ENCODE data around the gene NCOA7.
"Not testable (repeated sequence)": the region's sequence is repeated elsewhere in the genome, so short reads cannot be mapped to it uniquely, and the experiment has no call there.

The NCOA7 gene

DNA sequence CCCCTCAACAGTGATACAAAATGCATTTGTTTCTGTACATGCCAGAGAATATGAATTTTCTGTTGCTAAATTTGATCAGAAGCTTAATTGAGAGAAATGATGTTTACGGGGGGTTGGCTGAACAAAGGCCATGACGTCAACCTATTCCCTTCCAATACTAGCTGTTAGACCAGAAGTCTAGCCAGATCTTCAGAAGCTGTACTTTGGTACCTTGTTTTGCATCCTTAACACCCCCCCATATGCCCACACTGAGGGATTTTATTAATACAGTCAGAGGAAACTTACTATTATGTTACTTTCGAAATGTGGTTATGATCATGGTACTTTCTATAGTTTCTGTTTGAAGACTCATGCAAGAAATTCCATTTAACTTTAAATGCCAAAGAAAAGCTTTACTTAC, 3.1 kb downstream of the NCOA7 start:
- no peak for DNase-seq

DNA sequence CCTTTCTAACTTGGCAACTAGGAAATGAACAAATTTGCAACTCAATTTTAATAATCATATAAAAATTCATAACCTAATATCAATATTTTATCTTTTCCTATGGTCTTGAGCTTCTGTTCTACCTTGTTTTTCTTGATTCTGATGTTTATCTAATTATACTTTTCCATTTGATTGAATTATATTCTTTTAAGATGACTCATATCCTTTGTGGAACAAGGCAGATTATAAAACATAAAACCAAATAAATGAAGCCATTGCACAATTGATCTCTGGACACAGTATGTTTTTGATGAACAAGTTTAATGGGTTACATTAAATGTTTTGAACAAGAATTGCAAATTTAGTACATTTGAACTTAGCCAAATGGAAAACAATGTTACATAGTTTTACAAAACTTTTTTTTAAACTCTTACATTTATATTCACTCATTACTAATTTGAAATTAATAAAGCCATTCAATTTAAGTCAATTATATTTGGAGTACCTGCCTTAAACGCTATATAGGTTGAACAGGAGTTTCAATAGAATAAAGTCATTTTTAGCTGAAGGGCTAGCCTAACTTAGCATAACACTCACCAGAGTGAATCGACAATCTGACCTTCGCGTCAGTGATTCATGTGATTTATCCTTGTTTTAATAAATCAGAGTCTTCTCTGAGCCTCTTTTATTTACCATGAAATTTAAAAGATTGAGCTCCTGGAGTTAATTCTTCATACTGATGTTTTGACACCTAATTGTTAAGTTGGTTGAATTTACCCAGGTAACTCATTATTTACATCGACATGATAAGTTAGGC, 3.8 kb downstream of the NCOA7 start:
- no peak for DNase-seq

DNA sequence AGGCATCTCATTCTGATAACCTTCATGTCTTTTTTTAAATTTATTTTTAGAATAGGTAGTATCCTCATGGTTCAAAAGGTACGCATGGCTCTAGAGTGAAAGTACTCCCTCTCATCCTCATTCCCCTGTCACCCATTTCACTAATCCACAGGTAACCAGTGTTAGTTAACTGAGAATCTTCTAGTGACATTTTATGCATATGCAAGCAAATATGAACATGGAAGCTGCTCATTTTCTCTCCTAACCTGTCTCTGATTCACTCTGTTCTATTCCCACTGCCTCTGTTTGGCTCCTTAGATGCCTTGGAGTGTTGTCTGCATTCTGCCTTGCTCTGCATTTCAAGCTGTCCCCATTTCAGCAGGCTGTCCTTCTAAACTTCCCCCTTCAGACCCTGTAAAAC, 4.5 kb downstream of the NCOA7 start:
- DNase-seq = no peak

DNA sequence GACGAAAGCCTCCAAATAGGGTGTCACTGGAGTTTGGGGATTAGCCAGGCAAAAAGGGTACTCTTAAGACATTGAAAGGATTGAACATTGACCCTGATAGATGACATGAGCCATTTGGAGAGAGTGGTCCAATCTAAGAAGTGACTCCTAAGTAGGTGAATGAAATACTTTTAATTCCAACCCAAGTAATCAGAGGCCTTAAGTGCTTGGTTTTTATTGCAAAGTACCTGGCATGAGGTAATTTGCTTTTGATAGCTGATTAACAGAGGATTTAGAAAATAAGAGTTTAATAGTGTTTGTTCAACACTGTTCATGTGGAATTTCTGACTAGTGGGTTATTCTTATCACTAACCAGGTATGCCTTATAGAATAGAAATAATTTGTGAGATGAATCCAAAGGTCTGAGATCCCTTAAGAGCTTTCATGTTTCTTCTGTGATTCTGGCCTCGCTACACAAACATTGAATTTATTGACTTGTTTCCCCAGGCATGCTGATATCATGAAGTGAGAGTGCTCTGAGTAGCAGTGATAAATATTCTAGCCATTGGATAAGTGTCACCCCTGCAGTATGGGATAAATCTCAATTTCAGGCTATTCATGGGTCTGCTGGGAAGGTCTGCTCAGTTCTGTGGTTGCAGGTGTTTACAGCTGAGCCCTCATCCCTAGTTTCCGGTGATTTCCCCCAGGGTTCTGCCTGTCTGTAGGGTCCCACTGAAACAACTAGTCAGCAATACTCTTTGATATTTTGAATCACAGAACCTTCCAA, 6.5 kb downstream of the NCOA7 start:
- no peak for DNase-seq

DNA sequence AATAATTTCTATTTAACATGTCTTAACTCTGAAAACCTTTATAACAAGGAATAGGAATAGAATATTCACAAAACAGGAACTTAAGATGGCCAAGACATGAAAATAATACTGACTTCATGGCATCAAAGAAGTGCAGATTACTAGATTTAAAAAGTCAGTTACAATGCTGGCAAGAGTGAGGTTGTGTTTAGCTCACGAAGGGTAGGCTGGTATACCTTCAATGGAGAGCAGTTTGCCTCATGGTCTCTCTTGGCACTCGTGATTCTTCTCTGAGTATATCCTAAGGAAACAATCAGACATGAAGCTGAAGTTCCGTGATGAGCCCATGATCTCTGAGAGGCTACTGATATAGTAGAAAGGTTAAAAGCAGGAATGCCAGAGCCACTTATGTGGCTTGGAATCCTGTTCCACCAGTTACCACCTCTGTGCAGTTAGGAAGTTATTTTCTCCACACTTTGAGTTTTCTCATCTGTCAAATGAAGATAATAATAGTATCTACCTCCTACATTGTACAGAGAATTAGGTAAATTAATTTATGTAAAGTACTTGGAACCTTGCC, 7.2 kb downstream of the NCOA7 start:
- DNase-seq = no peak

DNA sequence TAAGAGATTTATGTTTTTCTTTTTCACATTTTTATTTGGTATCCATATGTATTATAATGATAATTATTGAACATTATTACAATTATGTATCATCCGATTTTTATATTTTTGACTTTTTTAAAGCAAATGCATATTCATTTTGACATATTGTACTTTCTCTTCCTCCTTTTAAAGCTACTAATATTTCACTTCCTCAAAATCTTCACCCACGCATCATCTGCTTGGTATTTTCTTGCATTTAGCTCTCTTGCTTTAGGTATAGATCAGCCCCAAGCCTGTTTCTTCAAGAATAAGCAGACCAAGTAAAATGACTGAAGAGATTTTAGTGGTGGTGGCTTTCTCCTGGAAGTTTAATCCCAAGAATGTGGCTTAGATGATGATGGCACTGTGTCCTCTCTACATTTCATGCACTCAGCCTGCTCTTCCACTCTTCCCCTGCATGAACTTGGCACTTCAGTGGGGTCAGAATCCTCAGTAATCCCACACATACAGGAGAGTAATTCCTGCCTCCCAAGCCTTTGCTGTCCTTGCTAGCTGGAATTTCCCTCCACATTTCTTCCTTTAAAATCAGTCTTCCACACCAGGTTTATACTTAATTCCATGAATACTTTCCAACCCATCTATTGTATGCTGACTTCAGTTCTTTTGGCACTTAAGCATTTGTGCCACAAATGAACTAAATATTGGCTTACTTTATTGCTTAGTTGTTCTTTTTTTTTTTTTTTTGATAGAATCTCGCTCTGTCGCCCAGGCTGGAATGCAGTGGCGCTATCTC, 8.2 kb downstream of the NCOA7 start:
- no peak for DNase-seq

DNA sequence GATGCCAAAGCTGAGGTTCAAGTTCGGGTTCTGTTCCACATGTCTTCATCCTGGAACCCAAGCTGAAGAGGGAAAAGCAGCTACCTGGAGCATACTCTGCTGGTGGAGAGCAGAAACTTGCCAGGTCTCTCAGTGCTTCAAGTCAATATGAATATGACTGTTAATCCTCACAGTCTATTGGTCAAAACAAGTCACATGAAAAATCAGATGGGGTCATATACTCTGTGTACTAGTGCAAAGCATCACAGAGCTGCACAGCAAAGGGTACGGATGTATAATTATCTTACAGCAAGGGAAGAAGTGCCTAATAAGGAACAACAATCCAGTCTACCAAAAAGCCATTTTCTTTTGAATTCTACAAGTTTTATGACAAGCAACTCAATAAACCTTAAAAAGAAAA, 11.6 kb downstream of the NCOA7 start:
- no peak for DNase-seq

DNA sequence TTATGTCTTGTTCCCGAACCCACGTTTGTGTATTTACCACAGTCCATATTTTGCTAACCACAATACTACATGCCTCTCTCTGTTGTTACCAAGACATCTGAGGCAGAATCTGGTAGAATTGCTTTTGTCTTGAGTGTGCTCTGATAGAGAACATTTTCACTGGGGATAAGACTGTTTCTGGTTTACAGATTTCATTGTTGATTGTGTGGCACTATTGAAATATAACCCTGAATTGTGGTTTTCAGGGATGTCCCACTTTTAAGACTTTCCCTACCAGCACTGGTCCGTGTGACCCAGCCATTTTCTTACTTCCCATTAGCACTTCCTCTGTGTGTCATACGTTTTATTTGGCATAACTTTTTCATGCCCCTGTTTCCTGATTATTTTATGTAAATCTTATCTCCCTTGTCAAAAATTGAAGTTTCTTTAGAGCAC, 12.2 kb downstream of the NCOA7 start:
- DNase-seq = no peak

DNA sequence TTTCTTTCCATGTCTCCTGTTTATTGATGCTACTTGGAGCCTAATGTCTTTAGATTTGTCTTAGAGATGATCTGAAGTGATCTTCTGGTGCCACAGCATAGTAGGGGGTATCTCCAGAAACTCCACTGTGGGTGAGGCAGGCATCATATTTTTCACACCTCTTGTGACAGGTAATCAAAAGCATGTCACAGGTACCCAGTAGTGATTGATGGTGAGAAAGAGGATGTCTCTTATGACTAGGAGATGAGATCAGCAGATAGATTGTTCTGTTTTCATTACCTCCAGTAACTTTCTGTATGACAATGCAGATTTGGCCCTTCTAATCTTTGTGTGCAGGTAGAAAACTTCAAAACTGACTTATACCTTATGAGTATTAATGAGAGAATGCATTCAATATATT, 13.5 kb downstream of the NCOA7 start:
- DNase-seq = no peak

DNA sequence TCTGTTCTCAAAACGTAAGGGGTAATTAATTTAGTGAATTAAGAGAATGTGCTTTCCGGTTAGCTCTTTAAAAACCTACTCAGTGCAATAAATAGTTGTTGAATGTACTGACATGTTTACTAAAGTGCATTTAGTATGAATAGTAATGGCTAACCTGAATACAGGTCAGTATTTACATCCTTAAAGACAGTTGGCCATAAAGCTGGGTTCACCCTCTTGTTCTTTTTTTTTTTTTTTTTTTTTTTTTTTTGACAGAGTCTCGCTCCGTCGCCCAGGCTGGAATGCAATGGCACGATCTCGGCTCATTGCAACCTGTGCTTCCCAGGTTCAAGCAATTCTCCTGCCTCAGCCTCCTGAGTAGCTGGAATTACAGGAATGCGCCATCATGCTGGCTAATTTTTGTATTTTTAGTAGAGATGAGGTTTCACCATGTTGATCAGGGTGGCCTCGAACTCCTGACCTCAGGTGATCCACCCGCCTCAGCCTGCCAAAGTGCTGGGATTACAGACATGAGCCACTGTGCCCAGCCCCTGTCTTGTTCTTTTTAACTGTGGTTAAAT, 14.2 kb downstream of the NCOA7 start:
- DNase-seq = not testable (repeated sequence)

DNA sequence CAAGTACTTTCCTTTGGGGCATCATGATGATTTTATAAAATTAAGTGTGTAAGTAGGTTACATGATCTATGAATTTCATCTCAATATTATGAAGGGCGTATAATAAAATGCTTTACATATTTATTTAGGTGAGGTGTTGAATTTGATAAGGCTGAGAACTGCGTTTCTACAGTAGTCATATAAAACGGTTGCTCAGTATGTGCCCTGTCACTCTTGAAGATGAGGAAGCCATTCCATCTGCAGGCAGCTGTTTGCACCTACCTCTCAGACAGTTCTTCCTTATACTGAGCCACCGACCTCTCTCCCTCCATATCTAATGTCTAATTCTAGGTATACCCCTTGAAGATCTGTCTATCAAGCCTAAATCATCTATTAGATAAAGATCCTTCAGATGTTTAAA, 16.1 kb downstream of the NCOA7 start:
- DNase-seq = no peak

DNA sequence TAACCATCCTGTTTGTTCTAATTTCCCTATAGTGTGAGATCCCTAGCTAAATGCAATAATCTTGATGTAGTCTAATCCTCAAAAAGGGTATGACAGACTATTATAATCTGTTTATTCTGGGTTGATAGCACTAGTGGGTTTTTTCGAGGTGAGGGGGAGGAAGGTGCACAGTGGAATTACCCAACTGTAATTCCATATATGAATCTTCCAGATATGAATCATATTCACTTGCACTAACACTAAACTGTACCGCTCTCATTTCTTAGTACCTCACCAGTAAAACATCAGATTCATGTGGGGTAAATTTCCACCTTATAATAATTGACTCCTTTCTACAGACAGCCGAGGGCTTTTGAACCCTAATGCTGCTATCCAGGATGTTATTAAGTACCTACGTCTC, 16.5 kb downstream of the NCOA7 start:
- DNase-seq = no peak

DNA sequence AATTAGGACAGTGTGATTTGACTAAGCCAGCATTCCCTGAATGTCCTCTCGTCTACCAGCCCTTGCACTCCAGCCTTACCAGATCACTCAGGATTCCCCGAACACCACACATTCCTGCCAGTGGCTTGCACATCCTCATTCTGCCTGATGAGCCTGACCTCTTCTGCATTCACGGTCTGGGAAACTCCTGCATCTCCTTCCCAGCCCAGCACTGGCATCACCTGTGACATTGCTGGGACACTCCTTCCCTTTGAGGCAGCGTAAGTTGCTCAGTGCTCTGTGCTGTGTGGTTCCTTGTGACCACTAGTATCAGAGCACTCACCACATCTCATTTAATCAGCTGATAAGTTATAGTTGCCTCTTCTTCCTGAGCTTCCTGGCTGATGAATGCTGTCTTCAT, 17.3 kb downstream of the NCOA7 start:
- DNase-seq = no peak

DNA sequence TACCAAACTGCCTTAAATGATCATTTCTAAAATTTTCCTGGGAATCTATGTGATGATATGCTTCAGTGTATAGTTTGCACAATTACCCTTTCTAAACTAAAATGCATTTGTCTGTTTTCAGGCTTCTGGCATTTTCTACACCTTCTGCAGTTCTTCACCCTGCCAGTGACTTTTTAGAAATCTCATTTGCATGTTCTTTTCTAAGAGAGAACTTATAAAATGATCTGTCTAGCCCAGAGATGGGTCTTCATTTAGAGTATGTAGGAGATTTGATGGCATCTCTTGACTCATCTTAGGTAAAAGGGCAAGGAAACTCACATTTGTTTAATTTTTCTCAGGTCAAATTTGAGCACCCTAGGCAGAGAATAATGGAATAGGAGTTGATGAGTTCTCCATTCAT, 17.8 kb downstream of the NCOA7 start:
- no peak for DNase-seq

DNA sequence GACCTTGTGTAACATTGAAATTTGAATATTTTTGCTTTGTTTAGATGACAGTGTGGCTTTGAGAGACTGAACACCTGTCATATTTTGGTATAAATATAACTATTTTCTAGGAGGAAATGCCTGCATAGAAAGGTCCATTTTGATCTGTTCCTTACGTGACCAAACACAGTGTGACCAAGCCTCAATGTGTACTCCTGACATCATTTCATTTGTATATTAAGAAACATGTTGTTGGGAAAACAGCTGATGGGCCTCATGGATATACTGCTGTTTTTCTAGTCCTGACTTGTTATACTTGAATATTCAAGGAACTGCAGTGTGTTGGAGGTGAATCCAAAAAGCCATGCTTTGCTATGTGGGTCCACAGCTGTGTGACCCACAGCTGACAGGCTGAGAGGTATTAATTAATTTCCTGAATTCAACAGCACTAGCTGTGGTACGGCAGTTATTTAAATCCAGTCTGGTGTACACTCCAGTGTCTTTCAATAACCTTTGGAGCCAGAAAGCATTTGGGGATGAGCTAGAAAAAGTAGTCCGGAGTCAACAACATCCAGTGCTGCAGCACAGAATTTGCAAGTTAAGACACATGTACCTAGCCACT, 18.9 kb downstream of the NCOA7 start:
- DNase-seq = no peak

DNA sequence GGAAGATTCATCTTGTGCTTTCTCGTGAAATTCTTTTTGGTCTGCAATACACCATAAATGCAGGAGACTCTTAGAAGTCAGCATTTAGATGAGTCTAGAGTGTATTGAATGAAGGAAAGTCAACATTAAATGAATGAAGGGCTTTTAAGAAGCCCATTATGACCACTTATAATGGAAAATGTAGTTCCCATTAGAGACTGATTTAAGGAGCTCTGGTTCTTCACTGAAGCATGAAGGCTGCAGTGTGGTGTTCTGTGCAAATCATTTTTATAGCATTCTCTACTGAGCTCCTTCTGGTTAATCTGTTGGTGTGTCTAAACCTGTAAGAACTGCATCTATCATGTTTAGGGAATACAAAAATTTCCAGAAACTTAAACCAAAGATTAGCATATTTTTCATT, 19.7 kb downstream of the NCOA7 start:
- DNase-seq = no peak

DNA sequence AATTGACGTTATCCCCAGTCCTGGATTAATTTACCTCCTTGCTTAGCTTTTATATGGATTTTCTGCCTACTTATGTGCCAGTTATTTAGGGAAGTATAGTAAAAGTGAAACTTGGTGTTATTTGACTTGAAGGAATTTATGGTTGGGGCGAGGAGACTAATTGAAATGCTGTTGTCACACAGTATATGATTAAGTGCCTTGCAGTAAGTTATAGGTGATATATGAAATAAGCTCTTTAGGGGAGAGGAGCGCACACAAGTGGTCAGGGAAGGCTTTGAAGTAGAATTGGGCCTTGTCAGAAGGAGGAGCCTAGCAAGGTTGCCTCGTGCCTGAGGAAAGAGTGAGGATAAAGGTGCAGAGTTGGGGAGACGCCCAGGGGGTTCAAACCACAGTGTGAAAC, 20.5 kb downstream of the NCOA7 start:
- DNase-seq = no peak

DNA sequence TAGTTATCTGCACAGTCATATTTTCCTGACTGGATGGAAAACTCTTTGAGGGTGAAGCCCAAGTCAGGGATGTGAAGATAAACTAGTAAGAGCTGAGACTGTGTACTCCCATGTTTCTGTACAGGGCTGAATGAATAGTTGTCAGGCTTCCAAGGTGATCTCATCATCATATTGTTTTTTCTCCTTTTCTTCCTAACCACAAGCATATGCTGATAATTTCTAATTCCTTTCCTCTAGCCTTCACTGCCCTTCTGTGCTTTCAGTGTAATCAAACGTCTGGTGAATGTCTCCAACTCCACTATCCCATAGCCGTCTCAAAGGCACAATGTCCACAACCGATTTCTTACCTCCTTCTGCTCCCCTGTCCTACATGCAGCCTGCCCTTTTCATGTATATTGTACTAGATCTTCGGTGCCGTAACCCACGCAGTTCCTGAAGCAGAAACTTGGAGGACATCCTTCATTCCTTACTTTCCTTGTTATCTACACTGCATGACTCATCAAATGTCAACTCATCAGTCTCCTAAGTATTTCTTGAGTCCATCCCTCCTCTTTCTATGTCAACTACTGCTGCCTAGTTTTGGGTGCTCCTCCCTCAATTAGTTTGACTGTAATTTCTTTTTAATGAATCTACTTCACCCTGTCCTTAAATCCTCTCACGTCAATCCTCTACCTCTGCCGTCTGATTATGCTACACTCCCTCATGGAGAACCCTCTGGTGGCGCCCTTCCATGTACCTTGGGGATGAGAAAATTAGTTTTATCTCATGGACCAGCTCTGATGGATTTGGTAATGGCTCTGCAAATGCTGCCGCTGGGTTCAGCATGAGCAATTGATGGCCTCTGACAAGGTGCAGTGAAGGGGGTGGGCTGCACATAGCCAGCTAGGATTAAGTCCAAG, 21.9 kb downstream of the NCOA7 start:
- no peak for DNase-seq

DNA sequence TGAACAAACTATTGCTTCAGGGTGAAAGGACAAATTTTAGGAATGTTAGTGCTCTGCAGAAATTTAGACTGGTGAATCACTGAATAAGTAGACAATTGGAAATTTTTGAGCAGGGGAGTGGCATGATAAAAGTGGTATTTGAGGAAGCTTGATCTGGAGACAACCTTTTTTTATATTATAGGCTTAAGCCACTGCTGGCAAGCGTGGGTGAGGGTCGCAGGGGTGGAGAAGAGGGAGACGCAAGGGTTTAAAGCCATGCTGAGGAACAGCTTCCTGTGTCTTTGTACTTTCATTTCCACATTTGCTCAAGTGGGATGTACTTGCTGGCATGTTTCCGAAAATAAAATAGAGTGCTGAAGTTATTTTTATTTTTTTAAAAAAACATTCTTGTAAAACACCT, 23.7 kb downstream of the NCOA7 start:
- no peak for DNase-seq

DNA sequence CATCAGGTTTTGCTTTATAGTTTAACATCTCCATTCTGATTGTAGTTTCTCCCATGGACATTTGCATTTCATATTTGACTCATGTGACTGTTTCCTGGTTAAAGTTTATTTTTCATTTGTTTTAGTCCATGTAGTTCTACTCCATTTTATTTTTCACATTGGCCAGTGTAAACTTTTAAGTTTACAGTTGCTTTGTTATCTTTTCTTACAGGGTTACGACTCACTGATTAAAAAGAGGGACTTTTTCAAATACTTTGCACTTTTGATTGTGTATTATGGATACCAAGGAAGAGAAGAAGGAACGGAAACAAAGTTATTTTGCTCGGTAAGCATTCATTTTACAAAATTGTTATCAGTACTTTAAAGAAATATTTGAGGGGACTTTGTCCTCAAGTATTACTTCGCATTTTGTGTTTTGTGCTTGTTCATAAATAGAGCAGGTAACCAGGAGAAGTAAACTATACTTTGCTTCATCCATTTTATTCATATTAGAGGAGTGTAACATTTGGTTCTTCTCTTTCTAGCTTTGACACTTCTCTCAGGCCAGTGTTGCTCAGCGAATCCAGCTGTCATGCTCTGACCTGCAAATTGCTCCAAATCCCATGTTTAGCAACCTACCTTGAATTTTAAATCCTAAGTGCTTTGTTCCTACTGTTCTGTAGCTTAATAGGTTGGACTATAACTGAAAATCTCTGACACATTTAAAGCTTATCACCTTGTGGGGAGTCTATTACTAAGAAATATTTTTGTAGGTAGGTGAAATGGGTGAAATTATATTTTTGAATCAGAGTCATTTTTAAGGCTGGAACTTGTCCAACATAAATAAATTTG, 24.5 kb downstream of the NCOA7 start:
- DNase-seq = no peak

DNA sequence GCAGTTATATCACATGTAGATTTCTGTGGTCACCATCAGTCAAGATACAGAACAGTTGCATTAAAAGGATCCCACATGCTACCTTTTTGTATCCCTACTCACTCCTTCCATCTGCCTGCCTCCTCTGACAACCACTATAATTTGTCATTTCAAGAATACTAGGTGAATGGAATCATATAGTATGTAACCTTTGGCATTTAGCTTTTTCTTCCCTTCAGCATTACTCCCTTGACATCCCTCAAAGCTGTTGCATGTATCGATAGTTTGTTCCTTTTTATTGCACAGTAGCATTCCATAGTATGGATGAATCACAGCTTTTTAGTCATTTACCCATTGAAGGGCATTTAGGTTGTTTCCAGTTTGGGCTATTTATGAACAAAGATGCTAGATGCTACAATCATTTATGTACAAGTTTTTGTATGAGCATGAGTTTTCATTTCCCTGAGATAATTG, 26.1 kb downstream of the NCOA7 start:
- DNase-seq = no peak

Data from 8988T (cell line).